GM19043 (cell line): ENCODE measurements around the gene FNBP1L.

ENCODE experiments used
- ATAC-seq: cut with Tn5 transposase; IDR thresholded peaks from one replicate; pipeline ENCODE4 v1.9.1; 2021; ENCODE audit warnings: low read depth; ENCODE audit not compliant: unreplicated experiment

Gene FNBP1L

GRCh38 chr1:93447481-93448291 lies at the start of gene FNBP1L:
TSS of gene FNBP1L (plus strand) at chr1:93448118. CDS start at chr1:93448282, 164 bp downstream.
- no peak for ATAC-seq

- no peak for ATAC-seq
Observed at GRCh38 chr1:93399781-93400180, 48.1 kb upstream of the FNBP1L start.

- no peak for ATAC-seq
Observed at GRCh38 chr1:93408203-93408602, 39.7 kb upstream of the FNBP1L start.

GRCh38 chr1:93411000-93411399 lies 36.9 kb upstream of the FNBP1L start:
- ATAC-seq: no peak

GRCh38 chr1:93414749-93415148 lies 33.2 kb upstream of the FNBP1L start:
- ATAC-seq: no peak

- ATAC-seq: no peak
Observed at GRCh38 chr1:93415296-93415695, 32.6 kb upstream of the FNBP1L start.

GRCh38 chr1:93416183-93416582 lies 31.7 kb upstream of the FNBP1L start:
- no peak for ATAC-seq

GRCh38 chr1:93419344-93419743 lies 28.6 kb upstream of the FNBP1L start:
- no peak for ATAC-seq

- no peak for ATAC-seq
Observed at GRCh38 chr1:93420400-93420799, 27.5 kb upstream of the FNBP1L start.

- no peak for ATAC-seq
Observed at GRCh38 chr1:93426181-93426580, 21.7 kb upstream of the FNBP1L start.

- no peak for ATAC-seq
Observed at GRCh38 chr1:93427656-93428055, 20.3 kb upstream of the FNBP1L start.

- ATAC-seq: no peak
Observed at GRCh38 chr1:93433407-93433961, 14.4 kb upstream of the FNBP1L start.

GRCh38 chr1:93434088-93434487 lies 13.8 kb upstream of the FNBP1L start:
- no peak for ATAC-seq

- no peak for ATAC-seq
Observed at GRCh38 chr1:93434987-93435386, 12.9 kb upstream of the FNBP1L start.

GRCh38 chr1:93435443-93435842 lies 12.5 kb upstream of the FNBP1L start:
- no peak for ATAC-seq

- ATAC-seq: no peak
Observed at GRCh38 chr1:93436496-93436895, 11.4 kb upstream of the FNBP1L start.

GRCh38 chr1:93437976-93438605 lies 9.8 kb upstream of the FNBP1L start:
- ATAC-seq: no peak

- no peak for ATAC-seq
Observed at GRCh38 chr1:93438716-93439115, 9.2 kb upstream of the FNBP1L start.

- no peak for ATAC-seq
Observed at GRCh38 chr1:93440272-93440671, 7.6 kb upstream of the FNBP1L start.

- no peak for ATAC-seq
Observed at GRCh38 chr1:93440706-93441105, 7.2 kb upstream of the FNBP1L start.

- ATAC-seq: no peak
Observed at GRCh38 chr1:93441589-93441988, 6.3 kb upstream of the FNBP1L start.
